Measurements from ENCODE around the gene AMN. TPM values are rescaled to one million over a fixed set of nuclear protein-coding genes. Genes with fewer than 3 reads are reported as not detected.

Gene AMN
- polyA plus RNA-seq, 3 donors, result 0.09 TPM; not detected in 2

DNA sequence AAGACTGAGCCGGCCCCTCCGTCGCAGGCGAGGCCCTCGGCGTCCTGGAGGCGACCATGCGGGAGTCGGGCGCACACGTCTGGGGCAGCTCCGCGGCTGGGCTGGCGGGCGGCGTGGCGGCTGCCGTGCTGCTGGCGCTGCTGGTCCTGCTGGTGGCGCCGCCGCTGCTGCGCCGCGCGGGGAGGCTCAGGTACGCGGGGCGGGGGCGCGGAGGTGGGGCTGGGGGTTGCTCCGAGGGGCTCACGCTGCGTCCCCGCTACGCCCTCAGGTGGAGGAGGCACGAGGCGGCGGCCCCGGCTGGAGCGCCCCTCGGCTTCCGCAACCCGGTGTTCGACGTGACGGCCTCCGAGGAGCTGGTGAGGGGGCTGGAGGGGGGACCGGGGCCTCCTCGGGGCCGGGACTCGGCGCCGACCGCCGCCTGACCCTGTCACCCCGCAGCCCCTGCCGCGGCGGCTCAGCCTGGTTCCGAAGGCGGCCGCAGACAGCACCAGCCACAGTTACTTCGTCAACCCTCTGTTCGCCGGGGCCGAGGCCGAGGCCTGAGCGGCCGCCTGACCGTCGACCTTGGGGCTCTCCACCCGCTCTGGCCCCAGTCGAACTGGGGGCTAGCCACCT is 7.8 kb downstream of the AMN start:
- Mint-ChIP-seq H3K27ac (no peak overlapping the region), H3K27me3 (ENCODE audit: low read depth in 3 of 3) (peaks cover 49 to 75% (median 52%) of the 10 kb centered on the region in 3 donors), H3K4me1 (peaks cover 16% of the 10 kb centered on the region), H3K4me3 (no peak overlapping the region), H3K36me3 (peaks cover 5 to 8% of the 10 kb centered on the region in 2 donors), H3K9me3 (peaks cover 0 to 7% (median 4%) of the 10 kb centered on the region in 7 donors)
- H3K4me1 ChIP-seq (ENCODE audit: control insufficient read depth in 1 of 2, insufficient read depth in 2 of 2, low read length in 2 of 2), result peaks cover 19 to 25% of the 10 kb centered on the region in 2 donors
- H3K9ac ChIP-seq (ENCODE audit: insufficient read depth, low read length, poor library complexity, severe bottlenecking), result no peak overlapping the region
- no peak overlapping the region for H3K4me2 ChIP-seq (replicated peaks; ENCODE audit: extremely low read depth, low read length, poor library complexity, severe bottlenecking)
- peaks cover 15 to 66% of the 10 kb centered on the region in 2 donors for H3K27me3 ChIP-seq (ENCODE audit: control insufficient read depth in 2 of 2, insufficient read depth in 2 of 2, low read length in 2 of 2)
- TF ChIP-seq, protein P1, sequence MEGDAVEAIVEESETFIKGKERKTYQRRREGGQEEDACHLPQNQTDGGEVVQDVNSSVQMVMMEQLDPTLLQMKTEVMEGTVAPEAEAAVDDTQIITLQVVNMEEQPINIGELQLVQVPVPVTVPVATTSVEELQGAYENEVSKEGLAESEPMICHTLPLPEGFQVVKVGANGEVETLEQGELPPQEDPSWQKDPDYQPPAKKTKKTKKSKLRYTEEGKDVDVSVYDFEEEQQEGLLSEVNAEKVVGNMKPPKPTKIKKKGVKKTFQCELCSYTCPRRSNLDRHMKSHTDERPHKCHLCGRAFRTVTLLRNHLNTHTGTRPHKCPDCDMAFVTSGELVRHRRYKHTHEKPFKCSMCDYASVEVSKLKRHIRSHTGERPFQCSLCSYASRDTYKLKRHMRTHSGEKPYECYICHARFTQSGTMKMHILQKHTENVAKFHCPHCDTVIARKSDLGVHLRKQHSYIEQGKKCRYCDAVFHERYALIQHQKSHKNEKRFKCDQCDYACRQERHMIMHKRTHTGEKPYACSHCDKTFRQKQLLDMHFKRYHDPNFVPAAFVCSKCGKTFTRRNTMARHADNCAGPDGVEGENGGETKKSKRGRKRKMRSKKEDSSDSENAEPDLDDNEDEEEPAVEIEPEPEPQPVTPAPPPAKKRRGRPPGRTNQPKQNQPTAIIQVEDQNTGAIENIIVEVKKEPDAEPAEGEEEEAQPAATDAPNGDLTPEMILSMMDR (IDR thresholded peaks at IDR 0.05), result no peak
- no peaks in the 10 kb centered on the region for H4K20me1 ChIP-seq (ENCODE audit: insufficient read depth, low read length)
- intact Hi-C loops (cut with micrococcal nuclease), result no loop called here
- H3K27ac ChIP-seq (ENCODE audit: low read depth in 1 of 2, low read length in 2 of 2), result no peak overlapping the region
- peaks cover 0 to 17% of the 10 kb centered on the region in 2 donors for H3K9me3 ChIP-seq (replicated peaks in 1 of 2; ENCODE audit: control insufficient read depth in 1 of 2, insufficient read depth in 1 of 2, low read length in 2 of 2)
- DNase-seq, result no peak
- no peak overlapping the region for H3K4me3 ChIP-seq (replicated peaks in 1 of 3; ENCODE audit: low read depth in 2 of 3, low read length in 3 of 3)
- H2AFZ ChIP-seq (ENCODE audit: insufficient read depth, low read depth, low read length, poor library complexity, severe bottlenecking), result no peak overlapping the region
- no peaks in the 10 kb centered on the region for H3K79me2 ChIP-seq (ENCODE audit: insufficient read depth, low read length)
- no peaks in the 10 kb centered on the region for H3K36me3 ChIP-seq (replicated peaks in 1 of 2; ENCODE audit: control insufficient read depth in 1 of 2, insufficient read depth in 2 of 2, low read length in 2 of 2)
- WGBS (ENCODE audit: insufficient coverage), result 16% methylated on average over 61 of the region's 74 CpGs

DNA sequence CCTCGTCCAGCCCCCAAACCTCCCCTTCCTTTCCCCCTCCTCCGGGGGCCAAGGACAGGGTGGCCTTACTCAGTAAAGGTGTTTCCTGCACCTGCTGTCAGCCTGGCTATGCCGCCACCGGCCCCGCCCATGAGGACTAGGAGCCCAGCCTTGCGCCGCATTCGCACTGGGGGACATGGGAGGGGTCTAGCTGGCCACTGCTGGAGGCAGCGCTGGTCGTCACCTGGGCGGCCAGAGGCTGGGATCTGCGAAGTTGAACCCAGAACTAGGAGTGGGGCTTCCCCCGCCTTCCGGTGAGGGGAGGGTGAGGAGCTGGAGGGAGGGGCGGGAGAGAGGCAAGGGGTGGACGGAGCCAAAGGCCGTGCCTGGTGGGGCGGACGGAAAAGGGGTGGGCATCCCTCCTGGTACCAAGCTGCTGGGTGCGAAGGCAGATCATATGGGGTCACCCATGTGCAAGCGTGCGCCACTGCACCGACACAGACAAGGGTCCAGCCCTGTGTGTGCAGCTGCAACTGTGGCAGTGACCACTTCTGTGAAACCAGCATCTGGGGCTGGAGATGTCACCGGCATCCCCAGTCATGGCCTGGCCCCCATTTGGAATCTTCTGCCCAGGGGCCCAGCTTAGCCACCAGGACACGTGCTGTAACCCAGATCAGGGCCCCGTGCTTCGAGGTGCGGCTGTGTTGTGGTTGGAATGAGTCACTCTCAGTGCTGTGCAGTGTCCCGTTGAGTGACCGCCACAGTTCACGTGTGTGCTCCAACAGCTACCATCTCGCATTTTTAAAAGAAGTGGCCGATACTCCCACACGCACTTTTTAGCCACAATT is 8.5 kb downstream of the AMN start:
- Histone ChIP-seq H3K36me3 (replicated peaks in 1 of 2; ENCODE audit: control insufficient read depth in 1 of 2, insufficient read depth in 2 of 2, low read length in 2 of 2) (no peaks in the 10 kb centered on the region), H3K27me3 (ENCODE audit: control insufficient read depth in 2 of 2, insufficient read depth in 2 of 2, low read length in 2 of 2) (peaks cover 15 to 58% of the 10 kb centered on the region in 2 donors), H3K4me1 (ENCODE audit: control insufficient read depth in 1 of 2, insufficient read depth in 2 of 2, low read length in 2 of 2) (peaks cover 19 to 25% of the 10 kb centered on the region in 2 donors), H3K4me2 (replicated peaks; ENCODE audit: extremely low read depth, low read length, poor library complexity, severe bottlenecking) (no peak overlapping the region), H3K27ac (ENCODE audit: low read depth in 1 of 2, low read length in 2 of 2) (no peak overlapping the region), H3K79me2 (ENCODE audit: insufficient read depth, low read length) (no peaks in the 10 kb centered on the region), H4K20me1 (ENCODE audit: insufficient read depth, low read length) (no peaks in the 10 kb centered on the region), H3K9ac (ENCODE audit: insufficient read depth, low read length, poor library complexity, severe bottlenecking) (no peak overlapping the region), H3K9me3 (replicated peaks in 1 of 2; ENCODE audit: control insufficient read depth in 1 of 2, insufficient read depth in 1 of 2, low read length in 2 of 2) (peaks cover 0 to 17% of the 10 kb centered on the region in 2 donors), H2AFZ (ENCODE audit: insufficient read depth, low read depth, low read length, poor library complexity, severe bottlenecking) (no peak overlapping the region), H3K4me3 (replicated peaks in 1 of 3; ENCODE audit: low read depth in 2 of 3, low read length in 3 of 3) (no peak overlapping the region)
- WGBS (ENCODE audit: insufficient coverage), result 83% methylated on average over 28 of the region's 34 CpGs
- peak overlapping the region in 1 of 2 donors; percentile 76 for H3K4me3 Mint-ChIP-seq
- TF ChIP-seq, protein P1 (IDR thresholded peaks at IDR 0.05), result no peak
- intact Hi-C loops (cut with micrococcal nuclease), result no loop called here
- H3K27ac Mint-ChIP-seq, result no peak overlapping the region
- peaks cover 16% of the 10 kb centered on the region for H3K4me1 Mint-ChIP-seq
- H3K9me3 Mint-ChIP-seq, result peaks cover 0 to 7% (median 4%) of the 10 kb centered on the region in 7 donors
- H3K36me3 Mint-ChIP-seq, result peaks cover 5 to 8% of the 10 kb centered on the region in 2 donors
- no peak for DNase-seq
- peaks cover 46 to 68% (median 52%) of the 10 kb centered on the region in 3 donors for H3K27me3 Mint-ChIP-seq (ENCODE audit: low read depth in 3 of 3)

All from CD14-positive monocyte (primary cell).